Measurements from ENCODE around the gene KRTAP10-4.

Gene KRTAP10-4

GRCh38 chr21:44530221-44530902 is 43.2 kb upstream of the KRTAP10-4 start:
- Histone ChIP-seq H3K9me3 (ENCODE audit: insufficient read depth, low read depth, low read length) (no peaks in the 10 kb centered on the region), H3K27me3 (ENCODE audit: insufficient read depth, low read length) (no peaks in the 10 kb centered on the region), H3K36me3 (ENCODE audit: insufficient read depth, low read depth, low read length) (no peaks in the 10 kb centered on the region), H3K27ac (ENCODE audit: low read length) (no peak overlapping the region), H3K4me3 (ENCODE audit: low read length) (no peak overlapping the region), H3K4me1 (ENCODE audit: insufficient read depth, low read length) (no peaks in the 10 kb centered on the region), H3K9ac (ENCODE audit: low read depth, low read length) (no peak overlapping the region)

GRCh38 chr21:44530903-44531605 is 42.5 kb upstream of the KRTAP10-4 start:
- Histone ChIP-seq H3K4me3 (ENCODE audit: low read length) (no peak overlapping the region), H3K27me3 (ENCODE audit: insufficient read depth, low read length) (no peaks in the 10 kb centered on the region), H3K4me1 (ENCODE audit: insufficient read depth, low read length) (no peaks in the 10 kb centered on the region), H3K9me3 (ENCODE audit: insufficient read depth, low read depth, low read length) (no peaks in the 10 kb centered on the region), H3K27ac (ENCODE audit: low read length) (no peak overlapping the region), H3K36me3 (ENCODE audit: insufficient read depth, low read depth, low read length) (no peaks in the 10 kb centered on the region), H3K9ac (ENCODE audit: low read depth, low read length) (no peak overlapping the region)

GRCh38 chr21:44531606-44532564 is 41.6 kb upstream of the KRTAP10-4 start:
- H3K4me3 ChIP-seq (ENCODE audit: low read length), result no peak overlapping the region
- no peak overlapping the region for H3K27ac ChIP-seq (ENCODE audit: low read length)
- H3K9ac ChIP-seq (ENCODE audit: low read depth, low read length), result no peak overlapping the region
- H3K36me3 ChIP-seq (ENCODE audit: insufficient read depth, low read depth, low read length), result no peaks in the 10 kb centered on the region
- H3K9me3 ChIP-seq (ENCODE audit: insufficient read depth, low read depth, low read length), result no peaks in the 10 kb centered on the region
- H3K27me3 ChIP-seq (ENCODE audit: insufficient read depth, low read length), result no peaks in the 10 kb centered on the region
- no peaks in the 10 kb centered on the region for H3K4me1 ChIP-seq (ENCODE audit: insufficient read depth, low read length)

DNA sequence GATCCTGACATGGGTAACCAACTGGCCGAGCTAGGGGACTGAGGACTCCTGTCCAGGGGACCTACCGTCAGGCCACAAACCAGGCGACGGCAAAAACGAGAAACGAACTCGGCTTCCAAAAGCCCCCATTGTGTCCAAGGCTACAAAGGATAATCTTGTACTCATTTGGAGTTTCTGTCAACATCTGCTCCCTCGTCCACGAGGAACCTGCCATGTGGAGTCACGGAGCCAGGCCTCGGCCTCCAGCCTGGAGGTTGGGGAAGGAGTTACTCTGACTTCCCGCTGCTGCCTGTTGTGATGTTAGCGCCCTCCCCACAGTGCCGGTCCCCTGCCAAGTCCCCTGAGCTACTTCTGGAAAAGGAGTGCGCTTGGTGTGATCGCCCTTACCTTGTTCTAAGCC is 40.8 kb upstream of the KRTAP10-4 start:
- Histone ChIP-seq H3K9ac (ENCODE audit: low read depth, low read length) (no peak overlapping the region), H3K4me1 (ENCODE audit: insufficient read depth, low read length) (no peaks in the 10 kb centered on the region), H3K27ac (ENCODE audit: low read length) (no peak overlapping the region), H3K9me3 (ENCODE audit: insufficient read depth, low read depth, low read length) (no peaks in the 10 kb centered on the region), H3K36me3 (ENCODE audit: insufficient read depth, low read depth, low read length) (no peaks in the 10 kb centered on the region), H3K27me3 (ENCODE audit: insufficient read depth, low read length) (no peaks in the 10 kb centered on the region), H3K4me3 (ENCODE audit: low read length) (no peak overlapping the region)

GRCh38 chr21:44533121-44533890 is 40.2 kb upstream of the KRTAP10-4 start:
- no peak overlapping the region for H3K4me3 ChIP-seq (ENCODE audit: low read length)
- H3K9ac ChIP-seq (ENCODE audit: low read depth, low read length), result no peak overlapping the region
- no peak overlapping the region for H3K27ac ChIP-seq (ENCODE audit: low read length)
- H3K9me3 ChIP-seq (ENCODE audit: insufficient read depth, low read depth, low read length), result no peaks in the 10 kb centered on the region
- no peaks in the 10 kb centered on the region for H3K27me3 ChIP-seq (ENCODE audit: insufficient read depth, low read length)
- no peaks in the 10 kb centered on the region for H3K4me1 ChIP-seq (ENCODE audit: insufficient read depth, low read length)
- no peaks in the 10 kb centered on the region for H3K36me3 ChIP-seq (ENCODE audit: insufficient read depth, low read depth, low read length)

DNA sequence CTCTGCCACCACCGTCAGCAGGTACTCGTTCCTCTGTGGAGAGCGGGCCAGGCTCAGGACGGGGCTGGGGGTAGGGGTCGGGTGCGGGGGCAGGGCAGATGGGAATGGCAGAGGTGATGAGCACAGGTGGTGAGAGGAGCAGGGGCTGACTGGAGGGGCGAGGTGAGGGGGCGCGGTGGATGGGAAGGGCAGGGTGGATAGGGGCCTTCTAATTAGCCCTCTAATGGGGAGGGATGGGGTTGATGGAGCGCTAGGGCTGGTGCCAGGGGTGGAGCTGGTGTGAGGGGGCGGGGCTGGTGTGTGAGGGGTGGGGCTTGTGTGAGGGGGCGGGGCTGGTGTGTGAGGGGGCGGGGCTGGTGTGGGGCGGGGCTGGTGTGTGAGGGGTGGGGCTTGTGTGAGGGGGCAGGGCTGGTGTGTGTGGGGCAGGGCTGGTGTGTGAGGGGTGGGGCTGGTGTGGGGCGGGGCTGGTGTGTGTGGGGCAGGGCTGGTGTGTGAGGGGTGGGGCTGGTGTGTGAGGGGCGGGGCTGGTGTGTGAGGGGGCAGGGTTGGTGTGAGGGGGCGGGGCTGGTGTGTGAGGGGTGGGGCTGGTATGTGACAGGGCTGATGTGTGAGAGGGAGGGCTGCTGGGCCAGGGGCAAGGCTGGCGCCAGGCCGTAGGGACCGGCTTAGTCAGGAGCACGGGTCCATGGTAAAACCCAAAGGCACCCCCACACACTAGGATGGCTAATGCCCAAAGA is 39.5 kb upstream of the KRTAP10-4 start:
- Histone ChIP-seq H3K36me3 (ENCODE audit: insufficient read depth, low read depth, low read length) (no peaks in the 10 kb centered on the region), H3K9ac (ENCODE audit: low read depth, low read length) (no peak overlapping the region), H3K9me3 (ENCODE audit: insufficient read depth, low read depth, low read length) (no peaks in the 10 kb centered on the region), H3K4me1 (ENCODE audit: insufficient read depth, low read length) (no peaks in the 10 kb centered on the region), H3K27me3 (ENCODE audit: insufficient read depth, low read length) (no peaks in the 10 kb centered on the region), H3K27ac (ENCODE audit: low read length) (no peak overlapping the region), H3K4me3 (ENCODE audit: low read length) (no peak overlapping the region)

GRCh38 chr21:44534688-44535087 is 38.8 kb upstream of the KRTAP10-4 start:
- Histone ChIP-seq H3K9ac (ENCODE audit: low read depth, low read length) (no peak overlapping the region), H3K9me3 (ENCODE audit: insufficient read depth, low read depth, low read length) (no peaks in the 10 kb centered on the region)

GRCh38 chr21:44535963-44536362 is 37.6 kb upstream of the KRTAP10-4 start:
- Histone ChIP-seq H3K4me1 (ENCODE audit: insufficient read depth, low read length) (no peaks in the 10 kb centered on the region), H3K27me3 (ENCODE audit: insufficient read depth, low read length) (no peaks in the 10 kb centered on the region), H3K36me3 (ENCODE audit: insufficient read depth, low read depth, low read length) (no peaks in the 10 kb centered on the region), H3K27ac (ENCODE audit: low read length) (no peak overlapping the region), H3K9me3 (ENCODE audit: insufficient read depth, low read depth, low read length) (no peaks in the 10 kb centered on the region), H3K9ac (ENCODE audit: low read depth, low read length) (no peak overlapping the region), H3K4me3 (ENCODE audit: low read length) (no peak overlapping the region)

More at GRCh38 chr21:44534688-44535087, 38.8 kb upstream of the KRTAP10-4 start:
- Histone ChIP-seq H3K36me3 (ENCODE audit: insufficient read depth, low read depth, low read length) (no peaks in the 10 kb centered on the region), H3K4me3 (ENCODE audit: low read length) (no peak overlapping the region), H3K27me3 (ENCODE audit: insufficient read depth, low read length) (no peaks in the 10 kb centered on the region), H3K4me1 (ENCODE audit: insufficient read depth, low read length) (no peaks in the 10 kb centered on the region), H3K27ac (ENCODE audit: low read length) (no peak overlapping the region)

DNA sequence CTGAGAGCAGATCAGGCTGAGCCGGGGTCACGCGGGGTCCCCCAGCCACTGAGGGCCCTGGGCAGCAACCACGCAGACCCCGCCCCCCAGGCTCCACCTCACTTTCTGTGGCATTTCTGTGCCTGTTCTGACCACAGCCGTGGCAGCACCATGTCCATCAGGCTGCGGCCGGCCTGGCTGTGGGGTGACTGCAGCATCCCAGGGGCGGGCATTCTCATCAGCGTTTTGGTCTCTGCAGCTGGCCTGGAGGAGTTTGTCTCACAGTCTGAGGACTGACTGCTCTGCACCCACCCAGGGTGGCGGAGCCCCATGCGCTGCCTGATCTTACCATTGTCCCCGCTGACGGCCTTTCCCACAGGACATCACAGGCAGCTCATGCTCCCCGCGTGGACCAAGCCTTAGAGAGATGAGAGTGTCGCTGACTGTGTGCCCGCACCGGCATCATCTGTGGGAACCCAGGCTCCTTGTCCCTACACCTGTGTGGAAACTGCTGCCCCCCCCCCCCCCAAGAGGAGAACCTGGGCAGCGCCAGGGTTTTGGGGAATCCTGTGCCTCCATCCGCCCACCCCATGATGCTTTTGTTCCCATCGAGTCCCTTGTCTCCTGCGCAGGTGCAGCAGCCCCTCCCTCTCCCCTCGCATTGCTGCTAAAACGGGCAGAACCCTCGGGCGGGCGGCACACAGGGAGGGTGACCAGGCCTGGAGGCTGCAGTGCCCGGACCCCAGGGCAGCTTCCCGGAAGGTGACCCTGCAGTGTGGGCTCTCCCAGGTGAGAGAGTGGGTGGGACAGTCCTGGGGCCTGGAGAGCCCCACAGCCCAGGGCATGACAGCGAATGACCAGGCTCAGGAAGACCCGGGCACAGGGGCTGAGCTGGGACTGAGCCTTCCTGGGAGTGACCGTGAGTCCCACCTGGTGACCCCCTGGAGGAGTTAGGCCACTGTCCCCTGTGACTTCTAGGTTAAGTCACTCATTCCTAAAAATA is 35.3 kb upstream of the KRTAP10-4 start:
- H3K36me3 ChIP-seq (ENCODE audit: insufficient read depth, low read depth, low read length), result no peaks in the 10 kb centered on the region
- no peak overlapping the region for H3K27ac ChIP-seq (ENCODE audit: low read length)
- H3K4me3 ChIP-seq (ENCODE audit: low read length), result no peak overlapping the region
- no peaks in the 10 kb centered on the region for H3K27me3 ChIP-seq (ENCODE audit: insufficient read depth, low read length)
- no peaks in the 10 kb centered on the region for H3K4me1 ChIP-seq (ENCODE audit: insufficient read depth, low read length)
- no peak overlapping the region for H3K9ac ChIP-seq (ENCODE audit: low read depth, low read length)
- peaks cover 13% of the 10 kb centered on the region; the same call in 1 of the 2 replicates for H3K9me3 ChIP-seq (ENCODE audit: insufficient read depth, low read depth, low read length)

DNA sequence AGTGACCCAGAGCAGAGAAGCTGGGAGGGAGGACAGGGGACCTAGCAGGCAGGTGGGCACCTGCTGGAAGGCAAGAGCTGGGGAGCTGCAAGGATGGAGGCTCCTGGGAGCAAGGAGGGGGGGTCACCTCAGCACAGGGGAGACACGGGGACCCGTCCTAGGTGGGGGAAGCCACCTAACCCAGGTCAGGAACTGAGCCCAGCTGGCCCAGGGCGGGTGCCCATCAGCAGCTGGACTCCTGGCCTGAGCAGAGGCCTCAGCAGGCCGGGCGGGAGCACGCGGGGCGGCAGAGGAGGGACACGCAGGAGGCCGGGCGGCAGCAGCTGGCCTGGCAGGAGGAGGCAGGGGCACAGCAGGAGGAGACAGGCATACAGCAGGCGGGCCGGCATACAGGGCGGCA is 34.5 kb upstream of the KRTAP10-4 start:
- peaks cover 19% of the 10 kb centered on the region; the same call in 1 of the 2 replicates for H3K9me3 ChIP-seq (ENCODE audit: insufficient read depth, low read depth, low read length)
- no peak overlapping the region for H3K9ac ChIP-seq (ENCODE audit: low read depth, low read length)
- no peaks in the 10 kb centered on the region for H3K36me3 ChIP-seq (ENCODE audit: insufficient read depth, low read depth, low read length)
- no peak overlapping the region for H3K27ac ChIP-seq (ENCODE audit: low read length)
- no peaks in the 10 kb centered on the region for H3K4me1 ChIP-seq (ENCODE audit: insufficient read depth, low read length)
- no peak overlapping the region for H3K4me3 ChIP-seq (ENCODE audit: low read length)
- no peaks in the 10 kb centered on the region for H3K27me3 ChIP-seq (ENCODE audit: insufficient read depth, low read length)
